Stimulated activated CD8-positive, alpha-beta memory T cell treated with anti-CD3 and anti-CD28 coated beads, Interleukin-4, amount 100 ng/mL, for 4 hours (primary cell): Measurements from ENCODE around the gene TMEM175.

Experiments
- DNase-seq, 2 donors: peaks; one replicate each; pipeline ENCODE4 v3.0.0-alpha.2; 2020; ENCODE audit warnings: low read depth in 2 of 2, low spot score in 1 of 2

The TMEM175 gene

GRCh38 chr4:946103-946450 lies 13.8 kb downstream of the TMEM175 start:
- no peak for DNase-seq

DNA sequence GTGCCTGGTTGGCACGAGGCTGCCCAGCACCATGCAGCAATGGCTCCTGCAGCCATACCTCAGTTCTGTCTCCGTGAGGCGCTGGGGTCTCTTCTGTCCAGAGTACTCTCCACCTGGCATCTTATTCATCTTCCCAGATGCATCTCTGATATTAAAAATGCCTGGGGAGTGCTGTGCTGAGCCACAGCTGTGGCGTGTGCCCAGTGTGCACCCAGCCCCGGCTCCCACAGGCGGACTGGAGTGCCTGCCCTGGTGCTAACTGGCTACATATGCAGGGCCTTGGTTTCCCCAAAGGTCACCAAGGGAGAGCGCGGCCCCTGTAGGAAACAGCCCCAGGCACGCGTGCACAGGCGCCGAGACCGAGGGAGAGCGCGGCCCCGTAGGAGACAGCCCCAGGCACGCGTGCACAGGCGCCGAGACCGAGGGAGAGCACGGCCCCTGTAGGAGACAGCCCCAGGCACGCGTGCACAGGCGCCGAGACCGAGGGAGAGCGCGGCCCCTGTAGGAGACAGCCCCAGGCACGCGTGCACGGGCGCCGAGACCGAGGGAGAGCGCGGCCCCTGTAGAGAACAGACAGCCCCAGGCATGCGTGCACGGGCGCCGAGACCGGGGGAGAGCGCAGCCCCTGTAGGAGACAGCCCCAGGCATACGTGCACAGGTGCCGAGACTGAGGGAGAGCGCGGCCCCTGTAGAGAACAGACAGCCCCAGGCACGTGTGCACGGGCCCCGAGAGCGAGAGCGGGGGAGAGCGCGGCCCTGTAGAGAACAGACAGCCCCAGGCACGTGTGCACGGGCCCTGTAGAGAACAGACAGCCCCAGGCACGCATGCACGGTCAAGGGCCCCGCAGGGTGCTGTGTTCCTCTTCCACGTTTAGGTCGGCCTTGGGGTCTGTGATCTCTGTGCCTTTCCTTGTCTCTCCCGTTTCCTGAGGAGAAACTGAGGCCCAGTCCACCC lies 14.5 kb downstream of the TMEM175 start:
- no peak for DNase-seq

GRCh38 chr4:947491-947971 lies 15.3 kb downstream of the TMEM175 start:
- no peak for DNase-seq

GRCh38 chr4:948101-948935 lies 16.1 kb downstream of the TMEM175 start:
- DNase-seq: no peak

DNA sequence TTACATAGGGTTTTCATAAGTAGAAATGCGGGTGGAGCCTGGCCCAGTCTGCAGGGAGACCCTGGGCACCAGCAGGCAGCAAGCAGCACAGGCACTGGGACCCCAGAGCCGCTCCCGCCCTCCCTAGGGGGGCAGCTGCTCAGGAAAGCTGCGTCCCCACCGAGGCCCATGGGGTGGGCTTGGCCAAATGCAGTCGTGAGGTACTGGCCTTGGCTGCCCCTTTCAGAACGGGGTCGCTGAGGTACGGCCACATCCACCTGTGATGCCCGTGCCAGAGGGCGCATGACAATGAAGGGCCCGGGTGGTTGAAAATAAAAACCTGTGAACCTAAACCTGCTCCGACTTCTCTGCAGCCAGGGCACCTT lies 16.7 kb downstream of the TMEM175 start:
- no peak for DNase-seq

GRCh38 chr4:949656-950055 lies 17.4 kb downstream of the TMEM175 start:
- no peak for DNase-seq

DNA sequence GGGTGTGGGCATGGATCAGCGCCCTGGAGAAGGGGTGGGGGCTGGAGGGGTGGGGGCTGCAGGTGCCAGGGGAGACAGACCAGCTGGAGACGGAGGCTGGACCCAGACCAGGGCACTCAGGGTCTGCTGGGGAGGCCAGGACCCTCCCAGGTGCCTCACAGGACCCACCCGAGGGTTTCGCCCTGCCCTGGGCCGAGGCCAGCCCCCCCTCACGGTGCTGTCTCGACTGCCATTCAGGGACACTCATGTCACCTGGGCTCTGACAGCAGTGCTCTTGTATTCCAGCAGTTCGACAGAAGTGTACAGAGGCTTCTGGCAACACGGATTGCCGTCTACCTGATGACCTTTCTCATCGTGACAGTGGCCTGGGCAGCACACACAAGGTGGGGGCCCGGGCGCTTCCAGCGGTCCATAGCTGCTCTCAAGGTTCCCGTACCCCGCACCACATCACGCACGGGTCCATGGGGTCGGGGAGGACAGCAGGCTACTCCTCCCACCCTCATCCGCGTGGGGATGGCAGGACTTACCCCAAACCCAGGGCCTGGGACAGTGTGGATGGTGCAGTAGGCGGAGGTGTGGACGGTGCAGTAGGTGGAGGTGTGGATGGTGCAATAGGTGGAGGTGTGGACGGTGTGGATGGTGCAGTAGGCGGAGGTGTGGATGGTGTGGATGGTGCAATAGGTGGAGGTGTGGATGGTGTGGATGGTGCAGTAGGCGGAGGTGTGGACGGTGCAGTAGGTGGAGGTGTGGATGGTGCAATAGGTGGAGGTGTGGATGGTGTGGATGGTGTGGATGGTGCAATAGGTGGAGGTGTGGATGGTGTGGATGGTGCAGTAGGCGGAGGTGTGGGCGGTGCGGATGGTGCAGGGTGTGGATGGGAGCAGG lies 18.1 kb downstream of the TMEM175 start:
- DNase-seq: no peak

DNA sequence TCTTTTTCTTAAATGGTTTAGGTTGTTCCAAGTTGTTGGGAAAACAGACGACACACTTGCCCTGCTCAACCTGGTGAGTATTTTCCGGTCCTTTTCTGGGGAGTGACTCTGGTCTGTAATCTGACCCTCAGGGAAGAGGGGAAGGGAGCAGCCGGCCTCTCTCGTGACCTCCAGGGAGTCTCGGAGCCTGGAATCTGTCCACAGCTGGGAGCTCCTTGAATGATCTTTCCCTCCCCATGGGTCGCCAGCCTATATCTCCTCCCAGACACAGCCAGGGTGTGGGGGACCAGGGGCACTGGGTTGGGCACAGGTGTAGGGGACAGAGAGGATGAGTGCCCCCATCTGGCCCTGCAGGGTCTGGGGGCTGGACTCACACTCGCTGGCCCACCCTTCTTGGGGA lies 18.9 kb downstream of the TMEM175 start:
- DNase-seq: no peak

- no peak for DNase-seq
Measured at GRCh38 chr4:951594-952468, 19.6 kb downstream of the TMEM175 start.

DNA sequence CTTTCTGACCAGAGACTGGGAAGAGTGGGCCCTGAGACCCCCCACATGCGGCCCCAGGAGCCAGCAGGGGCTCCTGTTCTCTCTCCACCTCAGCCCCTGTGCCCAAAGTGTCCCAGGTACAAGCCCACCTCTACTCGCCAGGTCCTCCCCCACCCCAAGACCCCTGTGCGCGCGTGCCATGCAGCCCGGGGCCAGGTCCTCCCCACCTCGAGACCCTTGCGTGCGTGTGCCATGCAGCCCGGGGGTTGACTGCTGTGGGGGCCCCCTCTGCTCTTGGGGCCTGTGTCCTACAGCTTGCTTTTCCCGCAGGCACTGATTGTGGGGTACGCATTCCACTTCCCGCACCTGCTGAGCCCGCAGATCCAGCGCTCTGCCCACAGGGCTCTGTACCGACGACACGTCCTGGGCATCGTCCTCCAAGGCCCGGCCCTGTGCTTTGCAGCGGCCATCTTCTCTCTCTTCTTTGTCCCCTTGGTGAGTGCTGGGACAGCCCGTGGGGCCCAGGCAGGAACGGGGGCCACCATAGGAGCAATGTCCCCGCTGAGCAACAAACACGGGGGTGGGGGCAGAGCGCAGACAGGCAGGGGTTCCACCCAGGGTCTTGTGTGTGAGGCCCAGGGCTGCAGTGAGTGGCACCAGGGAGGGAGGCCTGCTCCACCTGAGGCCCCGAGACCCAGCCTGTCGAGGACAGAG lies 20.8 kb downstream of the TMEM175 start:
- DNase-seq: no peak

- DNase-seq: no peak
Measured at GRCh38 chr4:953574-953915, 21.3 kb downstream of the TMEM175 start.

DNA sequence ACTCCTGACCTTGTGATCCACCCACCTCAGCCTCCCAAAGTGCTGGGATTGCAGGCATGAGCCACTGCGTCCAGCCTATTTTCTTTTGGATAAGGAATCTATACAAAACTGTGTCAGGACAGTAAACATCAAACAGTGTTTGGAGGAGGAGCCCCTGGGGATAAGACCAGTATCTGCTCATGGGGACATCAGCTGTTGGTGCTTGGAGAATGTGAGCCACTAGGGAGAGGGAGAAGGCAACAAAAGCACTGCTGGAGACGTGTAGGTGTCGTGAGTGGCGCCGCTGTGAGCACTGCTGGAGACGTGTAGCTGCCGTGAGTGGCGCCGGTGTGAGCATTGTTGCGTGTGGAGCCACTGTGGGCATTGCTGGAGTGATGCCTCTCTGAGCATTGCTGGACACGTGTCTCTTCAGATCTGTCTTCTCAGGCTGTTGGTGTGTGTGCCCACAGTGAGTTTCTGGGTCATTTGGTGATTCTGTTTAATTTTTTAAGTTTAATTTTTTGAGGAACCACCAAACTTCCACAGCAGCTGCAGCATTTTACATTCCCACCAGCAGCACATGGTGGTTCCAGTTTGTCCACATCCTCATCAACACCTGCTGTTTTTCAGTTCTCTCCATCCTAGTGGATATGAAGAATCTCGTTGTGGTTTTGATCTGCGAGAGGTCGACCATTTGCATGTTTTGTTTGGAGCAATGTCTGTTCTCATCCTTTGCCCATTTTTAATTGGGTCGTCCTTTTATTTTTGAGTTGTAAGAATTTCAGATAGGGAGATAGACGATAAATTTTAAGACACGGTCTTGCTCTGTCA lies 22.2 kb downstream of the TMEM175 start:
- no peak for DNase-seq

GRCh38 chr4:955161-955921 lies 23.1 kb downstream of the TMEM175 start:
- no peak for DNase-seq

DNA sequence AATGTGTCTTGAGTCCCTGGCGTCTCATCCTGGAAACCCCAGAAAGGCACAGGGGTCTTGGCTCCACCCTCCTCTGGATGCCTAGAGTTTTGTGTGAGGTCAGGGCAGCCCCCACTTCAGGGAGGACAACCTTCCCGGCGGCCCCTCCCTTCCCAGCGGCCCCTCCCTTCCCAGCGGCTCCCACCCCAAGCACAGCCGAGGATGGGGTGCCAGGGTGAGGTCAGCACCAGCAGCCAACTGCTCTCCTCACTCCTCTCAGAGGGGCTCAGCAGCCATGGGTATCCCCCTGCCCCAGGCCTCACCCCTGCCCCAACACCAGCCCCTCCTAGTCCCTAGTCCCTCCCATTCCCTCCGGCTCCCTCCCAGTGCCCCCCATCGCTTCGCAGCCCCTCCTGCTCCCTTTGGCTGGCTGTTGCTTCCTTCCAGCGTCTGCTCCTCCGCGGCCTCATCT lies 23.7 kb downstream of the TMEM175 start:
- DNase-seq: no peak

- DNase-seq: no peak
Measured at GRCh38 chr4:956531-957230, 24.4 kb downstream of the TMEM175 start.

DNA sequence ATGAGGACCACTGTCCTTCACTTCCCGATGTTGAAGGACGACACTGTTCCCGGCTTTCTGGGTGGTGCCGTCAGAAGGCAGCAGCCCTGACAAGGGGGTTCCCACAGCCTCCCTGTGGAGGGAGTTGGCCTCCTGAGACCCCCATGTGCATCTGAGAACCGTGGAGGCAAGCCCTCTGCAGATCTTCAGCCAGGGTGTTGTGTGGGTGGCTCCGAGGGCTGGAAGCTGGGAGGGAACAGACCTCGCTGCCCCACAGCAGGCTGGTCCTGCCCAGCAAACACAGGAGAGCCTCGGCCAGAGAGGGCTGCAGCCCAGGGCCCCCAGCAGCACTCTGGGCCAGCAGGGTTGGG lies 24.9 kb downstream of the TMEM175 start:
- DNase-seq: no peak

DNA sequence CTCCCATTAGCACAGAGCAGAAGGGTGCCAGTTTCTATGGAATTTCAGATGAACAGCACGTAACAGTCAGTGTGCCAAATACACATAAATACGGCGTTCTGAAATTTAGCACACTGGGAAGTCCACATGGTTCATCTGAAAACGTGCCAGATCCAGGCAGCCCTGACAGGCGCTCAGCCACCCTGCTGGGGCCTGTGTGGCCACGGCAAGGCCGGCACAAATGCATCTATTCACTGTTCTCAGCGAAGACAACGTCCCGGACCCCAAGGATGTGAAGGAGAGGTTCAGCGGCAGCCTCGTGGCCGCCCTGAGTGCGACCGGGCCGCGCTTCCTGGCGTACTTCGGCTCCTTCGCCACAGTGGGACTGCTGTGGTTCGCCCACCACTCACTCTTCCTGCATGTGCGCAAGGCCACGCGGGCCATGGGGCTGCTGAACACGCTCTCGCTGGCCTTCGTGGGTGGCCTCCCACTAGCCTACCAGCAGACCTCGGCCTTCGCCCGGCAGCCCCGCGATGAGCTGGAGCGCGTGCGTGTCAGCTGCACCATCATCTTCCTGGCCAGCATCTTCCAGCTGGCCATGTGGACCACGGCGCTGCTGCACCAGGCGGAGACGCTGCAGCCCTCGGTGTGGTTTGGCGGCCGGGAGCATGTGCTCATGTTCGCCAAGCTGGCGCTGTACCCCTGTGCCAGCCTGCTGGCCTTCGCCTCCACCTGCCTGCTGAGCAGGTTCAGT lies 25.5 kb downstream of the TMEM175 start:
- no peak for DNase-seq
